SK-N-MC (cell line): ENCODE measurements around the gene ADGRL3.

Source experiments
- DNase-seq: peaks from one replicate; pipeline ENCODE4 v3.0.0-alpha.2; 2011; ENCODE audit warnings: low read depth, low spot score
- H3K27ac ChIP-seq: fragments of 200-600 bp; sonication (generic); 2 replicates; pipeline ENCODE4 v1.5.1; 2016; ENCODE audit warnings: mixed run types
- H3K36me3 ChIP-seq: fragments of 200-600 bp; sonication (generic); 2 replicates; pipeline ENCODE4 v1.6.1; 2017; ENCODE audit warnings: antibody characterized with exemption, low read length, mixed read lengths; ENCODE audit not compliant: insufficient read depth
- H3K4me3 ChIP-seq: fragments of 200-600 bp; sonication (generic); 2 replicates; pipeline ENCODE4 v1.5.1; 2016
- H3K9ac ChIP-seq: fragments of 200-600 bp; sonication (generic); 2 replicates; pipeline ENCODE4 v1.8.0; 2017; ENCODE audit warnings: mixed run types, mixed read lengths; ENCODE audit not compliant: insufficient read length
- H3K9me3 ChIP-seq: fragments of 200-600 bp; sonication (generic); 2 replicates; pipeline ENCODE4 v1.6.1; 2017; ENCODE audit warnings: low read depth, mild to moderate bottlenecking, antibody characterized with exemption, low read length, moderate library complexity, mixed read lengths
- EZH2 ChIP-seq: fragments of 200-600 bp; sonication (generic); IDR thresholded peaks from one replicate; pipeline ENCODE4 v1.6.1; 2017; ENCODE audit warnings: antibody characterized with exemption
- FOXP2 ChIP-seq: optimal IDR thresholded peaks from 2 replicates; pipeline ENCODE3; 2011; ENCODE audit warnings: mild to moderate bottlenecking, moderate library complexity; ENCODE audit not compliant: insufficient read depth; ENCODE audit errors: extremely low read length, control extremely low read depth
- POLR2AphosphoS5 ChIP-seq: IDR thresholded peaks from 2 replicates; pipeline ENCODE4 v1.6.1; 2012; ENCODE audit warnings: mild to moderate bottlenecking, low read depth, low read length, borderline replicate concordance

Gene ADGRL3

GRCh38 chr4:61693520-61693919, 493.4 kb downstream of the ADGRL3 start:
- no peaks in the 10 kb centered on the region for H3K9me3 ChIP-seq
- TF ChIP-seq POLR2AphosphoS5 (no peak), EZH2 (no peak), FOXP2 (no peak)
- no peaks in the 10 kb centered on the region for H3K36me3 ChIP-seq
- no peak overlapping the region for H3K27ac ChIP-seq
- no peak overlapping the region for H3K4me3 ChIP-seq
- no peak for DNase-seq
- no peak overlapping the region for H3K9ac ChIP-seq

GRCh38 chr4:61714387-61714911, 514.3 kb downstream of the ADGRL3 start:
- no peak overlapping the region for H3K27ac ChIP-seq
- TF ChIP-seq POLR2AphosphoS5: no peak
- TF ChIP-seq EZH2: no peak
- no peak for TF ChIP-seq FOXP2
- DNase-seq: no peak
- no peaks in the 10 kb centered on the region for H3K9me3 ChIP-seq
- H3K9ac ChIP-seq: no peak overlapping the region
- H3K4me3 ChIP-seq: no peak overlapping the region
- no peaks in the 10 kb centered on the region for H3K36me3 ChIP-seq

- no peak overlapping the region for H3K4me3 ChIP-seq
- DNase-seq: no peak
- H3K27ac ChIP-seq: no peak overlapping the region
- H3K9ac ChIP-seq: no peak overlapping the region
- no peaks in the 10 kb centered on the region for H3K36me3 ChIP-seq
- no peaks in the 10 kb centered on the region for H3K9me3 ChIP-seq
- TF ChIP-seq EZH2 (no peak), FOXP2 (no peak), POLR2AphosphoS5 (no peak)
Measured at GRCh38 chr4:61716426-61716825, 516.3 kb downstream of the ADGRL3 start.

- DNase-seq: no peak
- TF ChIP-seq FOXP2: no peak
- TF ChIP-seq EZH2: no peak
- TF ChIP-seq POLR2AphosphoS5: no peak
- Histone ChIP-seq H3K27ac (no peak overlapping the region), H3K36me3 (no peaks in the 10 kb centered on the region), H3K9me3 (no peaks in the 10 kb centered on the region), H3K4me3 (no peak overlapping the region), H3K9ac (no peak overlapping the region)
Measured at GRCh38 chr4:61723492-61723891, 523.4 kb downstream of the ADGRL3 start.

- H3K4me3 ChIP-seq: no peak overlapping the region
- TF ChIP-seq FOXP2 (no peak), EZH2 (no peak), POLR2AphosphoS5 (no peak)
- DNase-seq: no peak
- no peak overlapping the region for H3K27ac ChIP-seq
- no peak overlapping the region for H3K9ac ChIP-seq
- no peaks in the 10 kb centered on the region for H3K36me3 ChIP-seq
- H3K9me3 ChIP-seq: no peaks in the 10 kb centered on the region
Measured at GRCh38 chr4:61727286-61727685, 527.2 kb downstream of the ADGRL3 start.

- Histone ChIP-seq H3K27ac (no peak overlapping the region), H3K9me3 (no peaks in the 10 kb centered on the region; the same call in 1 of the 2 replicates), H3K36me3 (no peaks in the 10 kb centered on the region), H3K9ac (no peak overlapping the region), H3K4me3 (no peak overlapping the region)
- no peak for DNase-seq
- no peak for TF ChIP-seq POLR2AphosphoS5
- no peak for TF ChIP-seq EZH2
- no peak for TF ChIP-seq FOXP2
Measured at GRCh38 chr4:61734409-61734808, 534.3 kb downstream of the ADGRL3 start.

- Histone ChIP-seq H3K9ac (no peak overlapping the region), H3K9me3 (no peaks in the 10 kb centered on the region; the same call in 1 of the 2 replicates), H3K4me3 (no peak overlapping the region), H3K36me3 (no peaks in the 10 kb centered on the region), H3K27ac (no peak overlapping the region)
- no peak for DNase-seq
- TF ChIP-seq EZH2 (no peak), FOXP2 (no peak), POLR2AphosphoS5 (no peak)
Measured at GRCh38 chr4:61739887-61740286, 539.8 kb downstream of the ADGRL3 start.

GRCh38 chr4:61740886-61741285, 540.8 kb downstream of the ADGRL3 start:
- Histone ChIP-seq H3K9me3 (no peaks in the 10 kb centered on the region), H3K9ac (no peak overlapping the region), H3K27ac (no peak overlapping the region), H3K4me3 (peak overlapping the region; percentile 14; the same call in 1 of the 2 replicates), H3K36me3 (no peaks in the 10 kb centered on the region)
- no peak for TF ChIP-seq EZH2
- no peak for TF ChIP-seq POLR2AphosphoS5
- TF ChIP-seq FOXP2: no peak
- DNase-seq: no peak
